IPS-NIHi7 (cell line): ENCODE data around the gene GRK4.
"Not testable (repeated sequence)": the region's sequence is repeated elsewhere in the genome, so short reads cannot be mapped to it uniquely, and the experiment has no call there.

ENCODE experiments used
- DNase-seq: peaks from one replicate; pipeline ENCODE4 v3.0.0; 2012; ENCODE audit warnings: mixed read lengths; ENCODE audit errors: extremely low spot score

Gene GRK4

GRCh38 chr4:2958446-2958845 is 4.9 kb upstream of the GRK4 start:
- no peak for DNase-seq

GRCh38 chr4:2960450-2960849 is 2.9 kb upstream of the GRK4 start:
- not testable (repeated sequence) for DNase-seq

GRCh38 chr4:2961421-2961810 is 2.0 kb upstream of the GRK4 start:
- DNase-seq, result no peak

- no peak for DNase-seq
Observed at GRCh38 chr4:2961811-2962441, 1.4 kb upstream of the GRK4 start.

DNA sequence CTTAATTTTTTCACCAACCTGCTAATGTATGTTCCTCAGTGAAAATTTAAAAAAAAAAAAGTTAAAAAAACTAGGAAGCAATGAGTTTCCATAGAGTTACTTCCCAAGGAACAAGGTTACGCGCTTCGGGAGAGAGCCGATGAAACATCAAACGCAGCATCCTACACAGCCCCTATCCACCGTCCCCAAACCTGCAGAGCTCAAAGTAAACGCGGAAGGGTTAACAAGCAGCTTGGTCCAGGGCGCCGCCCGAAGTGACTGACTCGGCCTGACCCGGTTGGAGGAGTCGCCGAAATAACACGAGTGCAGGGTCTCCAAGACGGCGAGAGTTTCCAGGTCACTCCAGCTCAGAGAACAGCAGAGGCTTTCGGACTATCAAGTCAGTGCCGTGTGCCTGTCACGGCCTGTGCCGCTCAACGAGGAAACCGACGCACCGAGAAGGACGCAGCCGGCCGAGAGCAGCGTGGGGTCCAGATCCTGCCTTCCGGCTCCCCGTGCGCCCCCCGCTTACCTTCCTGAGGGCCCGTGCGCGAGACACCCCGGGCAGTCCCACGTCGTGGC is 677 bp upstream of the GRK4 start:
- peak; percentile 50 for DNase-seq

- no peak for DNase-seq
Observed at GRCh38 chr4:2963966-2964471, 648 bp downstream of the GRK4 start.

DNA sequence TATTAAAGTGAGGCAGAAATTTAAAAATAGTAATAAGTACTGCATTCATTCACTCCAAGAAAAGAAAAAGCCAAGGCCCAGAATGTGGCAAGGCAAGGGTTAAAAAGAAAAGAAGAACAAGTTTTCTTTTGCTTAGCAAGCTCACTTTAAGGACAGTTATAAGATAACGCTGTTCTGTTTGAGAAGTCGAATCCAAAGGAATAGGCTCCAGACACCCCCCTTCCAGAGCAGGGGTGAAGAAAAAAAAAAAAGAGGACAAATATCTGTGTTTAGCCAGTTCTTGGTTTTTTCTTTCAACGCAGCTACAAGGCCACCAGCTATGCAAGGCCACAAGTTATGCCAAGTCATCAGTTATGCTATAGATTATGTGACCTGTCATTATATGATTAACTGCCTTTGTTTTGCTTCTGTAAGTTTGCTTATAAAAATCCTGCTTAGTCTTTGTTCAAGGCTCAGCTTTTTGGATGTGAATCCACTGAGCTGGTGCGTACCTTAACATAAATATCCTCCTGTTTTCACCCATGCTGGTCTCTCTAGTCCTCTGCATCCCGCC is 1.4 kb downstream of the GRK4 start:
- no peak for DNase-seq

DNA sequence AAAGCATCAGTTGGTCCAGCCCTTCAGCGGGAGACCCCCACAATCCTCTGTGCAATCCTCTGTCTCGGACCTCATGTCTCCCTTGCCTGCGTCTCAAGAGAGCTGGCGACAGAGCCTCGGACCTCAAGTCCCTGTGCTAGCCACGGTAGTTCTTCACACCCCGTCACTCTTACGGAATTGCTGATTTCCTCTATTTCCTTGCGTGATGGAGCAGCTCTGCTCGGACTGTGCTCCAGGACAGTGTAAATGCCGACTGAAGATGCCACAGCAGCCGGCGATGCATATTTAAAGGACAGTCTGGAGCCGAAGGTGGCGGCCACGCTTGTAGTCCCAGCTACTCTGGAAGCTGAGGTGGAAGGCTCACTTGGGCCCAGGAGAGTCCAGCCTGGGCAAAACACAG is 1.9 kb downstream of the GRK4 start:
- no peak for DNase-seq

DNA sequence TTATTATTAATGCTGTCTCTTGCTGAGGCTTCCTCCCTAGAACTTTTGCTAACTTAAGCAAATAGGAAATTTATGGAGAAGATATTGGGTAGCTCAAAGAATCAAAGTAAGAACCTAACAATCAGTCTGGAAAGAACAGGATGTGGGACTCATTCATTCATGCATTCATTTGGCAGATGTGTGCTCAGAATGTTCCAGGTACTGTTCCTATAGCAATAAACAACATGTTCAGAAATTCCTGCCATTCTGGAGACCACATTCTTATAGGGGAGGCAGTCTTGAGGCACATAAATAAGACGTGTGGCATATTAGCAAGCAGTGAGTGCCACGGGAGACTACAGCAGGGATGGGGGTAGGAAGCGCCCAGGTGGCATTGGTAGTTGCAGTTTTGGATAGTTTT is 5.0 kb downstream of the GRK4 start:
- DNase-seq, result no peak

DNA sequence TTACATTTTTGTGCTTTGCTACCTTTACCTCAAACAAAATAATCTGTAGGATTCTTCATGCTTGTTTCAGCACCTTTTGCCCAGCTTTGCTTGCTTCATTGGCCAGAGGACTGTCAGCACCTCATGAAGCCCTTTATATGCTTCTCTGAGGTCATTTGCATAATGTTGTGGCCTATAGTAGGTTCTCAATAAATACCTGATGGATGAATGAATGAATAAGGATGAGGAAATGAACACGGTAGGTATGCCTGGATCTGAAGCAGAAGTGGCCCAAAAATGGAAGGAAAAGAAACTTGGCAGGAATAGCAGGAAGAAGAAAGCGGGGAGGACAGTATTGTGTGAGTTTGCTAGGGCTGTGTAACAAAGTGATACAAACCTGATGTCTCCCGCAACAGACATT is 7.9 kb downstream of the GRK4 start:
- DNase-seq, result no peak

DNA sequence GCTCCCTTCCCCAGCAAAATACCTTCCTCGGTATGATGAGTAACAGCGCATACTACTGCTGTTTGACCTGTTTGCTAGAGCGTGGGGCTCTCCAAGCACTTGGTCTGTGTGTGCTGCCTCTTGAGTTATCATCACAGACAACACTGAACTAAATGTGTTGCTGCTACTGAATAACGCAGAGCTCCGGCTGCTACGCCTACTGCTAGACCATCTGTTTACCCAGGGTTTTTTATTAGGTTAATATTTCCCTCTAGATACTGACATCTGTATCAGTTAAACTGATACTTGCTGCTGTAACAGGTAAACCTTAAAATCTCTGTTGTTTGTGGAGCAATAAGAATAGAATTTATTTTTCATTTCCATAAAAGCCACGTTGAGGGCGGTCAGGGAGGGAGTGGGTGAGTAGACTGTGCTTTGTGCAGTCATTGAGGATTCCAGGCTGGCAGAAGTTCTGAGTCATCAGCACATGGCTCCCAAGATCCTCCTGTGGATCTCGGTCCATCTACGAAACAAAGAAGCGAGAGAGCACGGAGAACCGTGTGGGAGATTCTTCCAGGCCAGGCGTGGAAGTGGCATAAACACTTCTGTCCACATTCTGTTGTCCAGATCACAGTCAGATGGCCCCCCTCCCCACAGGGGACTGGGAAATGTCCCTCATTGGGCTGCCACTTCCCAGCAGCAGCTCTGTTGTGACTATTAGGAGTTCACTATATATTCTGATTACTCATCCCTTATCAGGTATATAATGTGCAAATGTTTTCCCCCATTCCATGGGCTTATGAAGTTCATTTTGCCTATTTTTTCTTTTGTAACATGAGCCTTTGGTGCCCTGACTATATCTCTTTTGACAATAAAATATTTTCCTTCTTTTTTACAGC is 14.1 kb downstream of the GRK4 start:
- DNase-seq, result peak; percentile 19

DNA sequence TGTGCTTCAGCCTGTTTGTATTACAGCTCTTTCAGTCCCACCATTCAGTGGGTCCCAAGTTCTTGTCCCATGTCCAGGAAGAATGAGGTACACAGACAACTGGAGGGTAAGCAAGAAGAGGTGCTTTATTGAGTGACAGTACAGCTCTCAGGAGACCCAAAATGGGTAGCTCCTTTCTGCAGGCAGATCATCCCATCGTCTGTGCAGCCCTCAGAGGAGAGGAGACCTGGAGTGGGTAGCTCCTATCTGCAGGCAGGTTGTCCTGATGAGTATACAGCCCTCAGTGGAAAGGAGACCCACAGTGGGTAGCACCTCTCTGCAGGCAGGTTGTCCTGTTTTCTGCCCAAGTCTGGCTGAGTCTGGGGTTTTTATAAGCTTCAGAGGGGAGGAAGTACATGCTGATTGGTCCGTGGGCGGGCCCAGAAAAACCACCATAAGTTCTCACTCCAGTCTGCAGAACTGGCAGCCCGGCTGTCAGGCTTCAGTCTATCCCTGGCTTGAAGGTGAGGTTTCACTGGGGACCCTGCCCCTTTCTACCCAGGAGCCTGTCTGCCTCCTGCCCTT is 18.0 kb downstream of the GRK4 start:
- DNase-seq, result no peak

DNA sequence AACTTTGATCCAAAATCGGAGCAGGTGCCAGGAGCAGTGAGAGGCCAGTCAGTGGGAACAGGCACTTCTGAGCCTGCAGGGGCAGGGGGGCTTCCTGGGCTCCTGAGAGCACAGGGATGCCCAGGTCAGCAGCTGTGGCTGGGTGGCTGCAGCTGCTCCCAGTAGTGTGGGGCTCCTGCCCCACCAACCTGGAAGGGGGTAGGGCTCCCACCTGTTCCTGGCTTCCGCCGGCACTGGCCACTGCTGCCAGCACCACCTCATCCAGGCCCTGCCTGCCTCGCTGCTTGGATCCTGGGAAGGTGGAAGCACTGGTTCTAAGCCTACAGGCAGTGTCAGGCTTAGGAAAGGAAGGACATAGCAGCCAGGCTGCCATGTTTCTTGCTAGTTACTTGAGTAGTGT is 18.6 kb downstream of the GRK4 start:
- DNase-seq, result no peak

DNA sequence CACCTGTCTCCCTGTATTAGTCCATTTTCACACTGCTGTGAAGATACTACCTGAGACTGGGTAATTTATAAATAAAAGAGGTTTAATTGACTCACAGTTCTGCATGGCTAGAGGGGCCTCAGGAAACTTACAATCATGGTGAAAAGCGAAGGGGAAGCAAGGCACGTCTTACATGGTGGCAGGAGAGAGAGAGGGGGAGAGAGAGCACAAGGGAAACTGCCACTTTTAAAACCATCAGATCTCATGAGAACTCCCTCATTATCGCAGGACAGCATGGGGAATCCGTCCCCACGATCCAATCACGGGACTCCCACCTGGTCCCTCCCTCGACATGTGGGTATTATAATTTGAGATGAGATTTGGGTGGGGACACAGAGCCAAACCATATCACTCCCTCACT is 20.3 kb downstream of the GRK4 start:
- not testable (repeated sequence) for DNase-seq

DNA sequence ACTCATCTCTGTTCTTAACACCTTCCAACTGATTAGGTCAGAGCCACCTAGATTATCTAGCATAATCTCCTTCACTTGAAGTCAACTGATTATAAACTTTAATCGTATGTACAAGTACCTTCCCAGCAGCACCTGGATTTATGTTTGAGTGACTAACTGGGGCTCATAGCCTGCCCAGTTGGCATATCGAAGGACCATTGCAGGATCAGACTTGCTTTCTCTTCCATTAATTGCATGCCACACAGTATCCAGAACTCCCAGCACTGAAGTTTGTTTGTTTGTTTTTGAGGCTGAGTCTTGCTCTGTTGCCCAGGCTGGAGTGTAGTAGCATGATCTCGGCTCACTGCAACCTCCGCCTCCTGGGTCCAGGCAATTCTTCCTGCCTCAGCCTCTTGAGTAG is 27.9 kb downstream of the GRK4 start:
- DNase-seq, result no peak

GRCh38 chr4:2994917-2995316 is 31.5 kb downstream of the GRK4 start:
- no peak for DNase-seq

DNA sequence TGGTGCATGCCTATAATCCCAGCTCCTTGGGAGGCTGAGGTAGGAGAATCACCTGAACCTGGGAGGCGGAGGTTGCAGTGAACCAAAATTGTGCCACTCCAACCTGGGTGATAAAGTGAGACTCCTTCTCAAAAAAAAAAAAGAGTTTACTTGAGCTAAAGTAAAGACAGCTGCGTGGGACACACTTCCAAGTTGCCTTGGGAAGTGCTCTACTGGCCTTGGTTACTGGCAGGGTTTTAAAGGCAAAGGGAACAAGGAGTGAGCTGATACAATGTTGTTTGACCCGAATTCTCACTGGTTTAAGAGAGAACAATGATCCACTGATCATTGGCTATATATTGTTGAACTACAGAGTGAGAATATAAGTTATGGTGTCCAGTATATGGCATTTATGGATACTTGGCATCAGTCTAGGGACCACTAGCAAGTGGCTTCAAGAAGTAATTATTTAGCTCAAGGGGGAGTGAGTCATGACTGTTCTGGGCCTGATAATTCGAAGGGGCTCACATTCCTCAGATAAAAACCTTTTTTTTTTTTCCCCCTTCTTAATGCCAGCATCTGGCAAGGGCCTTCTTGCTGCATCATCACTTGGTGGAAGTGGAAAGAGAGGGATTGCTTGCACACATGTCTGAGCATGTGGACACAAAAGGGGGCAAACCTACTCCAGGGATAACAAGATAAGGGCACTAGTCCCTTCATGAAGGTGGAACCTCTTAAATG is 32.3 kb downstream of the GRK4 start:
- DNase-seq, result no peak

- DNase-seq, result no peak
Observed at GRCh38 chr4:2996415-2996814, 33.0 kb downstream of the GRK4 start.

- no peak for DNase-seq
Observed at GRCh38 chr4:3007724-3008123, 44.4 kb downstream of the GRK4 start.

- DNase-seq, result peak; percentile 65
Observed at GRCh38 chr4:3009422-3009821, 46.1 kb downstream of the GRK4 start.

- no peak for DNase-seq
Observed at GRCh38 chr4:3010577-3010976, 47.2 kb downstream of the GRK4 start.

DNA sequence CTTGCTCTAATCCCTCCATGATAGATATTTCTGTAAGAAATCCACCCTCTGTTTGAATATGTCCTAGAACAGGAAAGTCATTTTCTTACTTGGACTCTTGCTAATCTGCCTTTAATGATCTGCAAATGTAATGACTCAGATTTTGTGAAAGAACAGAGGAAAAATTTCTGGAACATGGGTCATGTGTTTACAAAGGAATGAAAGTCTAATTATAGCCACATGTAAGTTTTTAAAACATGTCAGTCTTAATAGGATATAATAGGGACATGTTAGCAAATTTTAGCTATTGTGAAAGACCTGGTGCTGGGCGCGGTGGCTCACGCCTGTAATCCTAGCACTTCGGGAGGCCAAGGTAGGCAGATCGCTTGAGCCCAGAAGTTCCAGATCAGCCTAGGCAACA is 47.6 kb downstream of the GRK4 start:
- DNase-seq, result no peak
